Lower leg skin (tissue), 4 donors: ENCODE results near the gene PSMB9. TPM values are rescaled to one million over a fixed set of nuclear protein-coding genes. Genes with fewer than 3 reads are reported as not detected.
A peak's percentile ranks its signal among the peaks of the same experiment; 100 is the strongest.
"Not testable (repeated sequence)": the region's sequence is repeated elsewhere in the genome, so short reads cannot be mapped to it uniquely, and the experiment has no call there.

Experiments used
- DNase-seq, 2 donors: peaks; one replicate each; pipeline ENCODE4 v3.0.0-alpha.2; 2019; ENCODE audit warnings: low spot score in 2 of 2
- H3K4me3 ChIP-seq: fragments of 200-600 bp; sonication (generic); 2 replicates; pipeline ENCODE4 v1.5.1; 2017; ENCODE audit warnings: mild to moderate bottlenecking, low read depth; ENCODE audit not compliant: poor library complexity, severe bottlenecking
- CTCF ChIP-seq, 3 donors: fragments of 450-650 bp; IDR thresholded peaks; one replicate each; pipeline ENCODE4 v1.5.1; 2016; ENCODE audit warnings: antibody characterized with exemption in 3 of 3, mild to moderate bottlenecking in 3 of 3, moderate library complexity in 2 of 3
- POLR2A ChIP-seq, 2 donors: fragments of 450-650 bp; IDR thresholded peaks; one replicate each; pipeline ENCODE4 v1.6.1; 2016 to 2017; ENCODE audit warnings: antibody characterized with exemption in 2 of 2, mild to moderate bottlenecking in 1 of 2, moderate library complexity in 1 of 2
- WGBS, 2 donors: methylation state at CpG; one replicate each; pipeline ENCODE4 v1.1.5; 2018; 5-methylcytosine and 5-hydroxymethylcytosine counted together
- intact Hi-C: fragments of 100-400 bp; cut with DNase I; formaldehyde crosslinking; loops from one replicate; pipeline ENCODE4 v1.15.0; 2023; ENCODE audit warnings: low total_unique reads
- total RNA-seq, 4 donors: library from RNA; depleted of rRNA; stranded (reverse); fragments of >200 nt; gene quantifications; one replicate each; pipeline ENCODE4 v1.1.0, GENCODE V29; 2016

The PSMB9 gene
- total RNA-seq: 10 to 100 TPM; 25.4 to 29.9 (median 28.1) TPM

- peak; percentile 95 to 99 for DNase-seq
- intact Hi-C loops: loop anchor here (2.0 kb wide), 1 partner anchor 15 kb away; the partner anchor contains the start of gene TAP2
- 0 to 1% methylated on average over 34 to 45 of the region's 68 CpGs for WGBS, 2 donors
- H3K4me3 ChIP-seq: peak within 1 kb of the TSS; percentile 90
- TF ChIP-seq CTCF (IDR thresholded peaks at IDR 0.05): peak in 1 of 3 donors; percentile 65
- TF ChIP-seq POLR2A (IDR thresholded peaks at IDR 0.05): peak in 1 of 2 donors; percentile 73
Measured at GRCh38 chr6:32853541-32854375, at the start of gene PSMB9, which contains the start of gene TAP1. Gene PSMB9 (plus strand): TSS chr6:32854192. CDS start chr6:32854230, 38 bp downstream. Gene TAP1 (minus strand): TSS chr6:32853704. CDS start chr6:32853636, 68 bp downstream.

GRCh38 chr6:32805404-32805803, 48.6 kb upstream of the PSMB9 start:
- intact Hi-C loops, DNase-seq, H3K4me3 ChIP-seq: not testable (repeated sequence)

GRCh38 chr6:32807020-32807580, 46.9 kb upstream of the PSMB9 start:
- WGBS, 2 donors: 82 to 83% methylated on average over 5 of the region's 5 CpGs

GRCh38 chr6:32809171-32809570, 44.8 kb upstream of the PSMB9 start:
- no peak overlapping the region for H3K4me3 ChIP-seq
- WGBS, 2 donors: 0 to 49% methylated on average over 1 of the region's 1 CpG
- intact Hi-C loops: no loop called here
- no peak for DNase-seq
- no peak for TF ChIP-seq POLR2A (IDR thresholded peaks at IDR 0.05)

More at GRCh38 chr6:32807020-32807580, 46.9 kb upstream of the PSMB9 start:
- H3K4me3 ChIP-seq: no peak overlapping the region
- intact Hi-C loops: no loop called here
- no peak for DNase-seq
- no peak for TF ChIP-seq POLR2A (IDR thresholded peaks at IDR 0.05)

- 82 to 84% methylated on average over 2 of the region's 2 CpGs for WGBS, 2 donors
- H3K4me3 ChIP-seq: no peak overlapping the region
- DNase-seq: no peak
- TF ChIP-seq CTCF (IDR thresholded peaks at IDR 0.05) (no peak), POLR2A (IDR thresholded peaks at IDR 0.05) (no peak)
- intact Hi-C loops: no loop called here
Measured at GRCh38 chr6:32814145-32814544, 39.8 kb upstream of the PSMB9 start.

GRCh38 chr6:32815115-32815514, 38.9 kb upstream of the PSMB9 start:
- DNase-seq: no peak

GRCh38 chr6:32815996-32816395, 38.0 kb upstream of the PSMB9 start:
- no peak for TF ChIP-seq CTCF (IDR thresholded peaks at IDR 0.05)
- no peak for TF ChIP-seq POLR2A (IDR thresholded peaks at IDR 0.05)
- intact Hi-C loops: no loop called here
- H3K4me3 ChIP-seq: no peak overlapping the region
- no peak for DNase-seq
- WGBS, 2 donors: 80 to 95% methylated on average over 2 of the region's 2 CpGs

More at GRCh38 chr6:32815115-32815514, 38.9 kb upstream of the PSMB9 start:
- WGBS, 2 donors: 80 to 88% methylated on average over 5 of the region's 5 CpGs
- TF ChIP-seq POLR2A (IDR thresholded peaks at IDR 0.05): no peak
- intact Hi-C loops: no loop called here
- H3K4me3 ChIP-seq: no peak overlapping the region
